Measurements from ENCODE around the gene SUPT4H1.

Gene SUPT4H1

GRCh38 chr17:58316260-58316960 is 35.6 kb downstream of the SUPT4H1 start:
- DNase-seq: no peak

GRCh38 chr17:58315750-58316149 is 36.3 kb downstream of the SUPT4H1 start:
- DNase-seq: no peak

- DNase-seq: no peak
Measured at GRCh38 chr17:58315281-58315711, 36.7 kb downstream of the SUPT4H1 start.

- DNase-seq: no peak
Measured at GRCh38 chr17:58314706-58315015, 37.3 kb downstream of the SUPT4H1 start.

- DNase-seq: no peak
Measured at GRCh38 chr17:58313815-58314705, 37.9 kb downstream of the SUPT4H1 start.

GRCh38 chr17:58312829-58313228 is 39.2 kb downstream of the SUPT4H1 start:
- no peak for DNase-seq

GRCh38 chr17:58312021-58312630 is 39.9 kb downstream of the SUPT4H1 start:
- DNase-seq: no peak

GRCh38 chr17:58311429-58311894 is 40.5 kb downstream of the SUPT4H1 start:
- DNase-seq: no peak

- no peak for DNase-seq
Measured at GRCh38 chr17:58310511-58311428, 41.2 kb downstream of the SUPT4H1 start.

- no peak for DNase-seq
Measured at GRCh38 chr17:58309918-58310259, 42.1 kb downstream of the SUPT4H1 start.

GRCh38 chr17:58308985-58309917 is 42.8 kb downstream of the SUPT4H1 start:
- no peak for DNase-seq

GRCh38 chr17:58308173-58308984 is 43.6 kb downstream of the SUPT4H1 start:
- no peak for DNase-seq

GRCh38 chr17:58307468-58308172 is 44.4 kb downstream of the SUPT4H1 start:
- no peak for DNase-seq

GRCh38 chr17:58306131-58306951 is 45.7 kb downstream of the SUPT4H1 start:
- DNase-seq: no peak

- no peak for DNase-seq
Measured at GRCh38 chr17:58305626-58306025, 46.4 kb downstream of the SUPT4H1 start.

GRCh38 chr17:58304750-58305486 is 47.1 kb downstream of the SUPT4H1 start:
- DNase-seq: no peak

GRCh38 chr17:58303971-58304749 is 47.8 kb downstream of the SUPT4H1 start:
- DNase-seq: peak; percentile 48
